Spleen (tissue), 7 donors: ENCODE results near the gene AKR1C3.

Experiments used
- CTCF ChIP-seq, 11 experiments: fragments of 200-600 bp in 7 of 11; fragments of 450-650 bp in 4 of 11; sonication (generic) in 4 of 11; IDR thresholded peaks in 8 of 11; conservative IDR thresholded peaks in 3 of 11; 1 replicate in 7 of 11; 2 replicates in 4 of 11; pipeline versions ENCODE4 v1.4.0 to v1.8.0; 2016 to 2021; ENCODE audit warnings: antibody characterized with exemption in 11 of 11, inconsistent platforms in 4 of 11, mild to moderate bottlenecking in 1 of 11
- POLR2A ChIP-seq, 3 donors: fragments of 450-650 bp; IDR thresholded peaks; one replicate each; pipeline ENCODE4 v1.5.1; 2017; ENCODE audit warnings: antibody characterized with exemption in 3 of 3, mild to moderate bottlenecking in 1 of 3
- donor health status: DM: no; HTN: no; CAD: no; lungs with moderate emphysema.
- donor health status: DM: no; HTN: no; CAD: no.
- donor health status: DM: no; HTN: no; CAD: no.

DNA sequence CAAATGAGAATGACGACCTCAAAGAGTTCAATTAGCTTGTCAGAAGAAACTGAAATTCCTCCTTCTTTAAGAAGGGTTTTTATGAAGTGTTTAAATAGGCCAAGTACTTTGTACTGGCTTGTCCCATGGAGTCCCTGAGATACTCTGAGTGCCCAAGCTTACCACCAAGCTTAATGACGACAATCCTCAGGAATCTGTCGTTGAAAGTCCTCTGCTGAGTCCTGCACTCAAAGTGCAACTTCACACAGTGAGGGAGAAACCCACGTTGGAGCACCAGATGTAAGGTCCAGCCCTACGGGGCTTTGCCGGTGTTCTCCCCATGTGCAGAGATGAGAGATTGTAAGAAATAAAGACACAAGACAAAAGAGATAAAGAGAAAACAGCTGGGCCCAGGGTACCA lies 47.8 kb upstream of the AKR1C3 start:
- TF ChIP-seq CTCF (IDR thresholded peaks at IDR 0.05 in 8 of 11, conservative IDR thresholded peaks at IDR 0.05 in 3 of 11) (no peak), POLR2A (IDR thresholded peaks at IDR 0.05) (no peak)
